Measurements from ENCODE around the gene IRX3. TPM values are rescaled to one million over a fixed set of nuclear protein-coding genes. Genes with fewer than 3 reads are reported as not detected.

IRX3 gene
- total RNA-seq, 1 donor from 2014 or later, result 28.9 TPM

- no peak overlapping the region for H3K27ac Mint-ChIP-seq (ENCODE audit: unreplicated experiment)
- H3K9me3 Mint-ChIP-seq, result no peaks in the 10 kb centered on the region
- peaks cover 72% of the 10 kb centered on the region for H3K27me3 Mint-ChIP-seq (ENCODE audit: low read depth)
- no peak for TF ChIP-seq CTCF (conservative IDR thresholded peaks at IDR 0.05)
- peaks cover 17% of the 10 kb centered on the region for H3K36me3 Mint-ChIP-seq (ENCODE audit: low read depth)
- H3K4me3 Mint-ChIP-seq, result peak overlapping the region; percentile 76
- no peak for DNase-seq (ENCODE audit: low read depth, low spot score)
- peaks cover 61% of the 10 kb centered on the region for H3K4me1 Mint-ChIP-seq
Measured at GRCh38 chr16:54281535-54282201, 4.9 kb downstream of the IRX3 start.

- Mint-ChIP-seq H3K4me3 (peak overlapping the region; percentile 72), H3K36me3 (ENCODE audit: low read depth) (peaks cover 17% of the 10 kb centered on the region), H3K9me3 (no peaks in the 10 kb centered on the region), H3K27me3 (ENCODE audit: low read depth) (peaks cover 65% of the 10 kb centered on the region), H3K4me1 (peaks cover 60% of the 10 kb centered on the region), H3K27ac (ENCODE audit: unreplicated experiment) (no peak overlapping the region)
- DNase-seq (ENCODE audit: low read depth, low spot score), result no peak
- TF ChIP-seq CTCF (conservative IDR thresholded peaks at IDR 0.05), result no peak
Measured at GRCh38 chr16:54280751-54281150, 5.8 kb downstream of the IRX3 start.

GRCh38 chr16:54277845-54278703, 8.5 kb downstream of the IRX3 start:
- peak overlapping the region; percentile 58 for H3K4me3 Mint-ChIP-seq
- H3K9me3 Mint-ChIP-seq, result no peaks in the 10 kb centered on the region
- peak overlapping the region; percentile 93 for H3K27ac Mint-ChIP-seq (ENCODE audit: unreplicated experiment)
- H3K27me3 Mint-ChIP-seq (ENCODE audit: low read depth), result peaks cover 46% of the 10 kb centered on the region
- peak; percentile 33 for DNase-seq (ENCODE audit: low read depth, low spot score)
- no peak for TF ChIP-seq CTCF (conservative IDR thresholded peaks at IDR 0.05)
- peaks cover 48% of the 10 kb centered on the region for H3K4me1 Mint-ChIP-seq
- H3K36me3 Mint-ChIP-seq (ENCODE audit: low read depth), result peaks cover 4% of the 10 kb centered on the region

- no peaks in the 10 kb centered on the region for H3K9me3 Mint-ChIP-seq
- H3K4me3 Mint-ChIP-seq, result no peak overlapping the region
- peaks cover 27% of the 10 kb centered on the region for H3K27me3 Mint-ChIP-seq (ENCODE audit: low read depth)
- H3K4me1 Mint-ChIP-seq, result peaks cover 33% of the 10 kb centered on the region
- peaks cover 3% of the 10 kb centered on the region for H3K36me3 Mint-ChIP-seq (ENCODE audit: low read depth)
- no peak overlapping the region for H3K27ac Mint-ChIP-seq (ENCODE audit: unreplicated experiment)
- TF ChIP-seq CTCF (conservative IDR thresholded peaks at IDR 0.05), result no peak
- DNase-seq (ENCODE audit: low read depth, low spot score), result no peak
Measured at GRCh38 chr16:54275956-54276355, 10.6 kb downstream of the IRX3 start.

- Mint-ChIP-seq H3K4me3 (no peak overlapping the region), H3K27me3 (ENCODE audit: low read depth) (peaks cover 9% of the 10 kb centered on the region), H3K36me3 (ENCODE audit: low read depth) (no peaks in the 10 kb centered on the region), H3K27ac (ENCODE audit: unreplicated experiment) (no peak overlapping the region), H3K9me3 (peaks cover 4% of the 10 kb centered on the region), H3K4me1 (peaks cover 31% of the 10 kb centered on the region)
- no peak for TF ChIP-seq CTCF (conservative IDR thresholded peaks at IDR 0.05)
- no peak for DNase-seq (ENCODE audit: low read depth, low spot score)
Measured at GRCh38 chr16:54273566-54273965, 13.0 kb downstream of the IRX3 start.

All from neural crest cell (in vitro differentiated cells).